Stomach (tissue), 9 donors: ENCODE measurements around the gene KIAA1217. TPM values are rescaled to one million over a fixed set of nuclear protein-coding genes. Genes with fewer than 3 reads are reported as not detected.

ENCODE experiments used
- DNase-seq, 2 donors: peaks; one replicate each; pipeline versions ENCODE4 v3.0.0 to v3.0.0-alpha.2; 2013 to 2019
- H3K27ac ChIP-seq, 5 donors: fragments of 200-600 bp in 4 of 5; sonication (generic) in 4 of 5; one replicate each; pipeline ENCODE4 v1.5.1; 2013 to 2019; ENCODE audit warnings: mild to moderate bottlenecking in 1 of 5, moderate library complexity in 1 of 5
- H3K27me3 ChIP-seq, 3 donors: fragments of 200-600 bp; sonication (generic); one replicate each; pipeline ENCODE4 v1.5.1; 2017 to 2019; ENCODE audit warnings: mixed run types in 1 of 3
- H3K36me3 ChIP-seq, 4 donors: fragments of 200-600 bp; sonication (generic); 1 replicate in 3 of 4; 2 replicates in 1 of 4; pipeline ENCODE4 v1.5.1; 2016 to 2019
- H3K4me1 ChIP-seq, 4 donors: fragments of 200-600 bp; sonication (generic); one replicate each; pipeline ENCODE4 v1.5.1; 2016 to 2019
- H3K4me3 ChIP-seq, 4 donors: fragments of 200-600 bp; sonication (generic) in 3 of 4; one replicate each; pipeline ENCODE4 v1.5.1; 2016 to 2019; ENCODE audit warnings: mild to moderate bottlenecking in 1 of 4
- H3K9me3 ChIP-seq, 4 donors: fragments of 200-600 bp; sonication (generic); one replicate each; pipeline ENCODE4 v1.5.1; 2016 to 2019
- CTCF ChIP-seq, 7 experiments: fragments of 450-650 bp in 4 of 7; fragments of 200-600 bp in 3 of 7; sonication (generic) in 3 of 7; IDR thresholded peaks; one replicate each; pipeline ENCODE4 v1.5.1; 2016 to 2019; ENCODE audit warnings: antibody characterized with exemption in 7 of 7, control low read depth in 2 of 7, mild to moderate bottlenecking in 1 of 7
- EP300 ChIP-seq: sonication (generic); formaldehyde crosslinking; IDR thresholded peaks from one replicate; pipeline ENCODE4 v1.6.1; 2017; ENCODE audit warnings: antibody characterized with exemption
- POLR2A ChIP-seq, 4 donors: fragments of 450-650 bp; IDR thresholded peaks; one replicate each; pipeline ENCODE4 v1.6.1; 2016; ENCODE audit warnings: antibody characterized with exemption in 4 of 4, control low read depth in 2 of 4, mild to moderate bottlenecking in 1 of 4, moderate library complexity in 1 of 4
- POLR2AphosphoS5 ChIP-seq, 3 donors: sonication (generic); formaldehyde crosslinking; IDR thresholded peaks; one replicate each; pipeline ENCODE4 v1.6.1; 2016; ENCODE audit warnings: antibody characterized with exemption in 3 of 3
- WGBS, 5 donors: extraction: QIAGEN DNeasy Blood & Tissue Kit in 3 of 5; methylation state at CpG; one replicate each; pipeline versions ENCODE4 v1.1.5 to v1.1.7; 2013 to 2018; 5-methylcytosine and 5-hydroxymethylcytosine counted together
- intact Hi-C: fragments of 100-400 bp; cut with DNase I; formaldehyde crosslinking; loops from one replicate; pipeline ENCODE4 v1.15.1; 2023; ENCODE audit warnings: low total_unique reads
- polyA plus RNA-seq, 3 donors: library from polyadenylated mRNA; stranded (reverse); fragments of 200-250 nt; gene quantifications; one replicate each; pipeline ENCODE4 v1.2.3, GENCODE V29; 2013
- total RNA-seq, 5 donors: library from RNA; depleted of rRNA; stranded (reverse); fragments of >200 nt; gene quantifications; one replicate each; pipeline versions ENCODE4 v1.1.0 to v1.2.3, GENCODE V29; 2014 to 2016
- donor health status: healthy with polysubstance abuse.
- donor health status: Bipolar disorder and iron deficiency.
- donor health status: healthy.

KIAA1217 gene
- total and polyA plus RNA-seq, 8 donors = 6.2 to 112 (median 24.6) TPM

GRCh38 chr10:24237801-24238395 is 29.0 kb downstream of the KIAA1217 start:
- DNase-seq = peak in 1 of 2 donors; percentile 35
- peak overlapping the region in 1 of 4 donors; percentile 38 for H3K4me3 ChIP-seq
- no peaks in the 10 kb centered on the region for H3K9me3 ChIP-seq
- H3K27me3 ChIP-seq = no peaks in the 10 kb centered on the region
- H3K27ac ChIP-seq = peak overlapping the region in 3 of 5 donors; percentile 5 to 73 (median 68)
- intact Hi-C loops = no loop called here
- whole genome bisulfite sequencing, 5 donors = 27 to 50% (median 34%) methylated on average over 9 of the region's 9 CpGs
- peaks cover 0 to 34% (median 19%) of the 10 kb centered on the region in 4 donors for H3K4me1 ChIP-seq
- H3K36me3 ChIP-seq = no peaks in the 10 kb centered on the region
- no peak for TF ChIP-seq POLR2A (IDR thresholded peaks at IDR 0.05)
- TF ChIP-seq EP300 = no peak

- H3K27ac ChIP-seq = peak overlapping the region; percentile 5 to 73 (median 68)
- peak overlapping the region; percentile 12 to 38 (median 24) for H3K4me3 ChIP-seq
- no peaks in the 10 kb centered on the region for H3K27me3 ChIP-seq
- intact Hi-C loops = no loop called here
- DNase-seq = peak in 1 of 2 donors; percentile 86
- TF ChIP-seq EP300 (no peak), POLR2AphosphoS5 (IDR thresholded peaks at IDR 0.05) (no peak), POLR2A (IDR thresholded peaks at IDR 0.05) (no peak), CTCF (IDR thresholded peaks at IDR 0.05) (no peak)
- peaks cover 0 to 34% (median 19%) of the 10 kb centered on the region in 4 donors for H3K4me1 ChIP-seq
- H3K36me3 ChIP-seq = no peaks in the 10 kb centered on the region
- 17 to 40% (median 21%) methylated on average over 13 of the region's 13 CpGs for WGBS, 5 donors
- H3K9me3 ChIP-seq = no peaks in the 10 kb centered on the region
Observed at GRCh38 chr10:24238519-24239247, 29.7 kb downstream of the KIAA1217 start.

GRCh38 chr10:24239289-24240040 is 30.5 kb downstream of the KIAA1217 start:
- Histone ChIP-seq H3K27me3 (no peaks in the 10 kb centered on the region), H3K4me1 (peaks cover 0 to 34% (median 19%) of the 10 kb centered on the region in 4 donors), H3K4me3 (peak overlapping the region; percentile 12 to 38 (median 24)), H3K27ac (peak overlapping the region; percentile 5 to 73 (median 68)), H3K9me3 (no peaks in the 10 kb centered on the region), H3K36me3 (no peaks in the 10 kb centered on the region)
- DNase-seq = peak in 1 of 2 donors; percentile 34
- WGBS, 5 donors = 22 to 41% (median 31%) methylated on average over 10 of the region's 10 CpGs
- intact Hi-C loops = no loop called here
- TF ChIP-seq EP300 (no peak), POLR2A (IDR thresholded peaks at IDR 0.05) (no peak), CTCF (IDR thresholded peaks at IDR 0.05) (no peak), POLR2AphosphoS5 (IDR thresholded peaks at IDR 0.05) (no peak)

GRCh38 chr10:24240041-24240751 is 31.3 kb downstream of the KIAA1217 start:
- 35 to 58% (median 39%) methylated on average over 8 of the region's 8 CpGs for WGBS, 5 donors
- no peaks in the 10 kb centered on the region for H3K27me3 ChIP-seq
- H3K4me1 ChIP-seq = peaks cover 0 to 34% (median 19%) of the 10 kb centered on the region in 4 donors
- H3K9me3 ChIP-seq = no peaks in the 10 kb centered on the region
- peak in 1 of 2 donors; percentile 47 for DNase-seq
- peak overlapping the region in 3 of 5 donors; percentile 9 to 68 (median 18) for H3K27ac ChIP-seq
- H3K36me3 ChIP-seq = no peaks in the 10 kb centered on the region
- intact Hi-C loops = no loop called here
- peak overlapping the region in 1 of 4 donors; percentile 38 for H3K4me3 ChIP-seq
- TF ChIP-seq EP300 (no peak), POLR2AphosphoS5 (IDR thresholded peaks at IDR 0.05) (no peak), POLR2A (IDR thresholded peaks at IDR 0.05) (no peak), CTCF (IDR thresholded peaks at IDR 0.05) (no peak)
